Measurements from ENCODE around the gene NFX1. TPM values are rescaled to one million over a fixed set of nuclear protein-coding genes. Genes with fewer than 3 reads are reported as not detected.
"Not testable (repeated sequence)": the region's sequence is repeated elsewhere in the genome, so short reads cannot be mapped to it uniquely, and the experiment has no call there.

NFX1 gene
- total and polyA plus RNA-seq, 10 of the 15 experiments (the other 5 are each of a cell fraction or from before 2014, with no cell fraction given), result 11.9 to 45.1 (median 36.1) TPM

DNA sequence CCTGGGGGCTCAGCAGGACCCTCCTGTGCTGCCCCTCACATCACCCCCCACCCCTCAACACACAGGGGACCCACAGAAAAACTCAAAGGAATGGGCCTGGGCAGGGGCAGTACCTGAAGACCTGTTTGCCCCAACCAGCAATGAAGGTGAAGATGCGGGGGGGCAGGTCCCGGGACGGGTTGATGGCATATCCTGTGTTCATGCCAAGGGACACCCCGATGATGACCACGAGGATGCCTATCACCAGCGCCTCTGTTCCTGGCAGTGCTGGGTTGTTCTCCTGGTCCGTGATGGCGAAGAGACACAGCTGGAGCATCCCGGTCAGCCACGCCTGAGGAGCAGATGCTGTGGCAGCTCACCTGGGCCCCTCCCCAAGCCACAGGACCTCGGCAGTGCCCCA, 95.2 kb downstream of the NFX1 start:
- FAIRE-seq; in situ Hi-C loops (cut with MboI); BruUV-seq (replicated peaks); H3K27me3 ChIP-seq (replicated peaks in 1 of 2; ENCODE audit: control insufficient read depth in 2 of 2, insufficient read depth in 2 of 2, low read length in 1 of 2); RAD21 ChIA-PET (ENCODE audit: unreplicated experiment); H3K4me2 ChIP-seq (ENCODE audit: control insufficient read depth, insufficient read depth); H3K79me2 ChIP-seq (ENCODE audit: control insufficient read depth, insufficient read depth, low read length); H3K4me3 ChIP-seq; intact Hi-C loops (cut with micrococcal nuclease; ENCODE audit: unreplicated experiment); H3K9ac ChIP-seq (ENCODE audit: control insufficient read depth, insufficient read depth, low read length); CTCF ChIA-PET; POLR2A ChIA-PET; H2AFZ ChIP-seq (ENCODE audit: control insufficient read depth, low read depth, low read length); DNase-seq (ENCODE audit: low read depth, low spot score); H3K4me1 ChIP-seq (ENCODE audit: control insufficient read depth, insufficient read depth, low read length); H3K36me3 ChIP-seq (ENCODE audit: control insufficient read depth in 2 of 2, insufficient read depth in 2 of 2, low read length in 1 of 2); H4K20me1 ChIP-seq (ENCODE audit: control insufficient read depth, insufficient read depth); SMC1A ChIA-PET (ENCODE audit: uncharacterized antibody, unreplicated experiment); ATAC-seq; H3K9me3 ChIP-seq (replicated peaks; ENCODE audit: control insufficient read depth, insufficient read depth, low read length); H3K27ac ChIP-seq (ENCODE audit: control insufficient read depth, insufficient read depth): not testable (repeated sequence)
- 68% methylated on average over 11 of the region's 11 CpGs for WGBS (ENCODE audit: insufficient coverage, insufficient replicate concordance, low lambda C conversion rate, missing lambda C conversion rate)

DNA sequence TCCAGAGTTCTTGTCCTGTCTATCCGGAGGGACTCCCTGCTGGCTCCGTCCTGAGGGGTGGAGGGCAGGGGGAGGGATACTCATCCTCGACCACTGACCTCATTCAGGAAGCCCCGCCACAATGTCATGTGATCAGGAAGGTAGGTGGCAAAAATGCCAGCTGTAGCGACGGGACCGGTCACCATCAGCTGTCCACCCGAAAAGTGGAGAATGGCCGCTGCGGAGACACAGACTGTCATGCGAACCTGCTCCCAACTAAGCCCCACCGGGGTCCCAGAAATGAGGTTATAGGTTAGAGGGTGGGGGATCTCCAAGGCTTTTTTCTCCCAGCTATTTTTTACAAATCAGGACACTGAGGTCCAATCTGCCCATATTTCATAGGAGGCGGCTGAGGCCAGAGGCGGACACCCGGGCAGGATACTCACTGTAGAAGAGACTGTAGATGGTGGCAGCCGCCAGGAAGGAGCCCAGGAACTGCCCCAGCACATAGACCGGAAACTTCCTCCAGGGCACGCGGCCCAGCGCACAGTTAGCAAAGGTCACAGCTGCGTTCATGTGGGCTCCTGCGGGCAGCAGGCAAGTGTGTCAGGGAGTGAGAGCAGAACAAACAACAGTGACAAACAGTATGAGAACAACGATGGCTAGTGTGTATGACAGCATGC, 95.8 kb downstream of the NFX1 start:
- H3K4me2 ChIP-seq (ENCODE audit: control insufficient read depth, insufficient read depth); H2AFZ ChIP-seq (ENCODE audit: control insufficient read depth, low read depth, low read length); H3K9me3 ChIP-seq (replicated peaks; ENCODE audit: control insufficient read depth, insufficient read depth, low read length); DNase-seq (ENCODE audit: low read depth, low spot score); H3K27me3 ChIP-seq (replicated peaks in 1 of 2; ENCODE audit: control insufficient read depth in 2 of 2, insufficient read depth in 2 of 2, low read length in 1 of 2); H3K4me3 ChIP-seq; H4K20me1 ChIP-seq (ENCODE audit: control insufficient read depth, insufficient read depth); SMC1A ChIA-PET (ENCODE audit: uncharacterized antibody, unreplicated experiment); RAD21 ChIA-PET (ENCODE audit: unreplicated experiment); in situ Hi-C loops (cut with MboI); CTCF ChIA-PET; H3K79me2 ChIP-seq (ENCODE audit: control insufficient read depth, insufficient read depth, low read length); H3K27ac ChIP-seq (ENCODE audit: control insufficient read depth, insufficient read depth); POLR2A ChIA-PET; BruUV-seq (replicated peaks); H3K36me3 ChIP-seq (ENCODE audit: control insufficient read depth in 2 of 2, insufficient read depth in 2 of 2, low read length in 1 of 2); H3K9ac ChIP-seq (ENCODE audit: control insufficient read depth, insufficient read depth, low read length); H3K4me1 ChIP-seq (ENCODE audit: control insufficient read depth, insufficient read depth, low read length); FAIRE-seq; intact Hi-C loops (cut with micrococcal nuclease; ENCODE audit: unreplicated experiment); ATAC-seq: not testable (repeated sequence)
- 61% methylated on average over 22 of the region's 23 CpGs for WGBS (ENCODE audit: insufficient coverage, insufficient replicate concordance, low lambda C conversion rate, missing lambda C conversion rate)

DNA sequence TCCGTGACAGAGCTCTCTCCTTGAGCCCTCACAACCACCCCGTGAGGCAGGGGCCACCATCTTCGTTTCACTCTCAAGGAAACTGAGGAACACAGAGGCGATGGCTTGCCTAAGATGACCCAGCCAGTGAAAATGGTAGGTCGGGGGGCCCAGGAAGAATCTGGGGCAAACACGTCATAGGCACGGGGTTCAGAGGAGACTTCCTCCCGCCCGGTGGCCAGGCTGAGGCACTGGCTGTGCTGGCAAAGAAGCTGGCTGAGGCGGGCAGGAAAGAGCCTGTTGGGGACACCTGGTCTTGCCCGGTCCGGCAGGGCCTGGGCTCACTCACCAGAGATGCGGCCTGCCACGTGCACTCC, 96.3 kb downstream of the NFX1 start:
- SMC1A ChIA-PET (ENCODE audit: uncharacterized antibody, unreplicated experiment); H2AFZ ChIP-seq (ENCODE audit: control insufficient read depth, low read depth, low read length); ATAC-seq; in situ Hi-C loops (cut with MboI); H3K36me3 ChIP-seq (ENCODE audit: control insufficient read depth in 2 of 2, insufficient read depth in 2 of 2, low read length in 1 of 2); intact Hi-C loops (cut with micrococcal nuclease; ENCODE audit: unreplicated experiment); POLR2A ChIA-PET; H3K79me2 ChIP-seq (ENCODE audit: control insufficient read depth, insufficient read depth, low read length); RAD21 ChIA-PET (ENCODE audit: unreplicated experiment); DNase-seq (ENCODE audit: low read depth, low spot score); H3K4me3 ChIP-seq; H3K9me3 ChIP-seq (replicated peaks; ENCODE audit: control insufficient read depth, insufficient read depth, low read length); H3K27me3 ChIP-seq (replicated peaks in 1 of 2; ENCODE audit: control insufficient read depth in 2 of 2, insufficient read depth in 2 of 2, low read length in 1 of 2); H3K4me1 ChIP-seq (ENCODE audit: control insufficient read depth, insufficient read depth, low read length); BruUV-seq (replicated peaks); H3K4me2 ChIP-seq (ENCODE audit: control insufficient read depth, insufficient read depth); FAIRE-seq; H3K9ac ChIP-seq (ENCODE audit: control insufficient read depth, insufficient read depth, low read length); H4K20me1 ChIP-seq (ENCODE audit: control insufficient read depth, insufficient read depth); CTCF ChIA-PET; H3K27ac ChIP-seq (ENCODE audit: control insufficient read depth, insufficient read depth): not testable (repeated sequence)
- WGBS (ENCODE audit: insufficient coverage, insufficient replicate concordance, low lambda C conversion rate, missing lambda C conversion rate), result 52% methylated on average over 14 of the region's 14 CpGs

DNA sequence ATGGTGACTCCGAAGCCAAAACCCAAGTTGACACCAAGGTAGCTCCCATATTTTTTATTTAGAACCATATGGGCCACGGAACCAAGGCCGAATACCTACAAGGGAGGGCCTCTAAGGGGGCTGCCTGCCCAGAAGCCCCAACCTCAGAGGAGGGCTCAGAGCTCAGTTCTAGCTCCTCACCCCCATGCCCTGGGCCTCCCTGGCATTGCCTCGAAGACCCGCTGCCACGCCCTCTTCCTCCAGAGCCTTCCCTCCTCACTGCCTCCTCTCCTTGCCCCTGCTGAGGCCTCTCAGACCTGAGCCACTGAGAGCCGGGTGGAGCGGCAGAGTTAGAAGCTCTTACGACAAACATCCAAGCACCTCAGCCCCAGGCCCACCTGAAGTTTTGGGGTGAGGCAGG, 96.7 kb downstream of the NFX1 start:
- H3K27ac ChIP-seq (ENCODE audit: control insufficient read depth, insufficient read depth); RAD21 ChIA-PET (ENCODE audit: unreplicated experiment); H3K27me3 ChIP-seq (replicated peaks in 1 of 2; ENCODE audit: control insufficient read depth in 2 of 2, insufficient read depth in 2 of 2, low read length in 1 of 2); H2AFZ ChIP-seq (ENCODE audit: control insufficient read depth, low read depth, low read length); BruUV-seq (replicated peaks); H3K9ac ChIP-seq (ENCODE audit: control insufficient read depth, insufficient read depth, low read length); FAIRE-seq; H4K20me1 ChIP-seq (ENCODE audit: control insufficient read depth, insufficient read depth); DNase-seq (ENCODE audit: low read depth, low spot score); POLR2A ChIA-PET; CTCF ChIA-PET; SMC1A ChIA-PET (ENCODE audit: uncharacterized antibody, unreplicated experiment); intact Hi-C loops (cut with micrococcal nuclease; ENCODE audit: unreplicated experiment); H3K9me3 ChIP-seq (replicated peaks; ENCODE audit: control insufficient read depth, insufficient read depth, low read length); H3K4me3 ChIP-seq; H3K4me1 ChIP-seq (ENCODE audit: control insufficient read depth, insufficient read depth, low read length); H3K4me2 ChIP-seq (ENCODE audit: control insufficient read depth, insufficient read depth); H3K79me2 ChIP-seq (ENCODE audit: control insufficient read depth, insufficient read depth, low read length); ATAC-seq; H3K36me3 ChIP-seq (ENCODE audit: control insufficient read depth in 2 of 2, insufficient read depth in 2 of 2, low read length in 1 of 2); in situ Hi-C loops (cut with MboI): not testable (repeated sequence)
- WGBS (ENCODE audit: insufficient coverage, insufficient replicate concordance, low lambda C conversion rate, missing lambda C conversion rate), result 46% methylated on average over 9 of the region's 9 CpGs

Measured in GM12878 (cell line).